KOPT-K1 (cell line): ENCODE results near the gene PIK3R1.

ENCODE experiments used
- H3K27ac ChIP-seq: fragments of 200-600 bp; sonication (generic); 2 replicates; pipeline ENCODE4 v1.5.1; 2016; ENCODE audit warnings: antibody characterized with exemption, mild to moderate bottlenecking, low read depth, low read length; ENCODE audit not compliant: poor library complexity, severe bottlenecking
- H3K36me3 ChIP-seq: fragments of 200-600 bp; sonication (generic); 2 replicates; pipeline ENCODE4 v1.5.1; 2017; ENCODE audit warnings: antibody characterized with exemption, mild to moderate bottlenecking, low read length, moderate library complexity; ENCODE audit not compliant: insufficient read depth
- H3K9me3 ChIP-seq: fragments of 200-600 bp; sonication (generic); 2 replicates; pipeline ENCODE4 v1.5.1; 2017; ENCODE audit warnings: antibody characterized with exemption, low read length, mild to moderate bottlenecking; ENCODE audit not compliant: insufficient read depth, poor library complexity, severe bottlenecking

The PIK3R1 gene

GRCh38 chr5:68216245-68217046, 890 bp downstream of the PIK3R1 start:
- peaks cover 21% of the 10 kb centered on the region; the same call in 1 of the 2 replicates for H3K36me3 ChIP-seq
- H3K9me3 ChIP-seq: peaks cover 9% of the 10 kb centered on the region
- peak overlapping the region; percentile 98 for H3K27ac ChIP-seq

- peaks cover 5% of the 10 kb centered on the region for H3K9me3 ChIP-seq
- peak overlapping the region; percentile 98 for H3K27ac ChIP-seq
- H3K36me3 ChIP-seq: peaks cover 22% of the 10 kb centered on the region; the same call in 1 of the 2 replicates
Observed at GRCh38 chr5:68217047-68217355, 1.4 kb downstream of the PIK3R1 start.

- peaks cover 5% of the 10 kb centered on the region for H3K9me3 ChIP-seq
- peak overlapping the region; percentile 98 for H3K27ac ChIP-seq
- peaks cover 22% of the 10 kb centered on the region; the same call in 1 of the 2 replicates for H3K36me3 ChIP-seq
Observed at GRCh38 chr5:68217528-68217927, 2.0 kb downstream of the PIK3R1 start.

- Histone ChIP-seq H3K36me3 (peaks cover 22% of the 10 kb centered on the region; the same call in 1 of the 2 replicates), H3K9me3 (peaks cover 5% of the 10 kb centered on the region), H3K27ac (no peak overlapping the region)
Observed at GRCh38 chr5:68219161-68219816, 3.7 kb downstream of the PIK3R1 start.

- Histone ChIP-seq H3K36me3 (peaks cover 24% of the 10 kb centered on the region; the same call in 1 of the 2 replicates), H3K9me3 (peaks cover 5% of the 10 kb centered on the region), H3K27ac (no peak overlapping the region)
Observed at GRCh38 chr5:68220260-68220659, 4.7 kb downstream of the PIK3R1 start.

- Histone ChIP-seq H3K27ac (no peak overlapping the region), H3K9me3 (peaks cover 5% of the 10 kb centered on the region), H3K36me3 (peaks cover 31% of the 10 kb centered on the region)
Observed at GRCh38 chr5:68220914-68221313, 5.4 kb downstream of the PIK3R1 start.

GRCh38 chr5:68221488-68221887, 5.9 kb downstream of the PIK3R1 start:
- Histone ChIP-seq H3K36me3 (peaks cover 36% of the 10 kb centered on the region), H3K9me3 (peaks cover 5% of the 10 kb centered on the region), H3K27ac (no peak overlapping the region)

- Histone ChIP-seq H3K27ac (no peak overlapping the region), H3K36me3 (peaks cover 45% of the 10 kb centered on the region), H3K9me3 (peaks cover 5% of the 10 kb centered on the region)
Observed at GRCh38 chr5:68222310-68222709, 6.8 kb downstream of the PIK3R1 start.

GRCh38 chr5:68222824-68223354, 7.3 kb downstream of the PIK3R1 start:
- Histone ChIP-seq H3K27ac (no peak overlapping the region), H3K9me3 (peaks cover 5% of the 10 kb centered on the region), H3K36me3 (peaks cover 50% of the 10 kb centered on the region)

- Histone ChIP-seq H3K27ac (no peak overlapping the region), H3K36me3 (peaks cover 61% of the 10 kb centered on the region), H3K9me3 (peaks cover 5% of the 10 kb centered on the region)
Observed at GRCh38 chr5:68223904-68224303, 8.3 kb downstream of the PIK3R1 start.

- Histone ChIP-seq H3K27ac (no peak overlapping the region), H3K9me3 (peaks cover 5% of the 10 kb centered on the region), H3K36me3 (peaks cover 62% of the 10 kb centered on the region)
Observed at GRCh38 chr5:68224509-68225187, 9.1 kb downstream of the PIK3R1 start.

GRCh38 chr5:68225188-68225910, 9.8 kb downstream of the PIK3R1 start:
- Histone ChIP-seq H3K27ac (no peak overlapping the region), H3K36me3 (peaks cover 63% of the 10 kb centered on the region), H3K9me3 (peaks cover 5% of the 10 kb centered on the region)

GRCh38 chr5:68225911-68226545, 10.5 kb downstream of the PIK3R1 start:
- Histone ChIP-seq H3K36me3 (peaks cover 64% of the 10 kb centered on the region), H3K9me3 (peaks cover under 1% of the 10 kb centered on the region), H3K27ac (no peak overlapping the region)

- H3K36me3 ChIP-seq: peaks cover 65% of the 10 kb centered on the region
- no peak overlapping the region for H3K27ac ChIP-seq
Observed at GRCh38 chr5:68226546-68227073, 11.1 kb downstream of the PIK3R1 start.

More at GRCh38 chr5:68226546-68227073, 11.1 kb downstream of the PIK3R1 start:
- no peaks in the 10 kb centered on the region for H3K9me3 ChIP-seq
